H9 (cell line): Measurements from ENCODE around the gene DBNDD1. TPM values are rescaled to one million over a fixed set of nuclear protein-coding genes. Genes with fewer than 3 reads are reported as not detected.

Experiments
- DNase-seq: peaks from one replicate; pipeline ENCODE4 v3.0.0-alpha.2; 2017
- H2AFZ ChIP-seq: one replicate; pipeline ENCODE4 v1.6.1; 2013; ENCODE audit warnings: mild to moderate bottlenecking, low read length, control low read depth, moderate library complexity
- H2AK5ac ChIP-seq: 2 replicates; pipeline ENCODE4 v1.6.1; 2013; ENCODE audit warnings: low read length, control low read depth, mixed read lengths; ENCODE audit not compliant: insufficient read length
- H2BK120ac ChIP-seq: one replicate; pipeline ENCODE4 v1.6.1; 2013; ENCODE audit warnings: low read depth, mild to moderate bottlenecking, low read length, control low read depth, inconsistent platforms; ENCODE audit not compliant: poor library complexity, severe bottlenecking
- H2BK12ac ChIP-seq: 2 replicates; pipeline ENCODE4 v1.6.1; 2013; ENCODE audit warnings: low read length, control low read depth, mixed read lengths, low read depth; ENCODE audit not compliant: insufficient read length
- H2BK15ac ChIP-seq: 2 replicates; pipeline ENCODE4 v1.6.1; 2013; ENCODE audit warnings: low read depth, low read length, control low read depth
- H2BK20ac ChIP-seq: one replicate; pipeline ENCODE4 v1.6.1; 2013; ENCODE audit warnings: low read depth, mild to moderate bottlenecking, low read length, control low read depth, inconsistent platforms; ENCODE audit not compliant: poor library complexity, severe bottlenecking
- H2BK5ac ChIP-seq: 2 replicates; pipeline ENCODE4 v1.6.1; 2013; ENCODE audit warnings: low read length, control low read depth, mixed read lengths; ENCODE audit not compliant: insufficient read length
- H3K14ac ChIP-seq: 2 replicates; pipeline ENCODE4 v1.6.1; 2013; ENCODE audit warnings: low read length, control low read depth; ENCODE audit not compliant: insufficient read depth
- H3K18ac ChIP-seq: 2 replicates; pipeline ENCODE4 v1.6.1; 2013; ENCODE audit warnings: low read depth, mild to moderate bottlenecking, mixed read lengths, low read length, control low read depth; ENCODE audit not compliant: insufficient read length
- H3K23ac ChIP-seq: 2 replicates; pipeline ENCODE4 v1.6.1; 2013; ENCODE audit warnings: low read length, control low read depth, mixed read lengths, low read depth; ENCODE audit not compliant: insufficient read length
- H3K23me2 ChIP-seq: 2 replicates; pipeline ENCODE4 v1.6.1; 2013; ENCODE audit warnings: low read depth, mild to moderate bottlenecking, mixed read lengths, low read length, control low read depth; ENCODE audit not compliant: insufficient read length, poor library complexity, severe bottlenecking
- H3K27ac ChIP-seq: 2 replicates; pipeline ENCODE4 v1.5.1; 2013; ENCODE audit warnings: low read length, control low read depth, mixed read lengths, low read depth; ENCODE audit not compliant: insufficient read length
- H3K27me3 ChIP-seq: 2 replicates; pipeline ENCODE4 v1.6.1; 2013; ENCODE audit warnings: low read length, control low read depth, inconsistent platforms; ENCODE audit not compliant: insufficient read depth
- H3K4ac ChIP-seq: 2 replicates; pipeline ENCODE4 v1.6.1; 2013; ENCODE audit warnings: low read depth, mild to moderate bottlenecking, control low read depth, inconsistent platforms, low read length, moderate library complexity
- H3K4me1 ChIP-seq: 2 replicates; pipeline ENCODE4 v1.6.1; 2013; ENCODE audit warnings: low read length, control low read depth, inconsistent platforms; ENCODE audit not compliant: insufficient read depth
- H3K4me2 ChIP-seq: 2 replicates; pipeline ENCODE4 v1.6.1; 2013; ENCODE audit warnings: low read length, control low read depth, mixed read lengths; ENCODE audit not compliant: insufficient read length, insufficient read depth
- H3K56ac ChIP-seq: 2 replicates; pipeline ENCODE4 v1.6.1; 2013; ENCODE audit warnings: low read depth, mild to moderate bottlenecking, mixed read lengths, low read length, control low read depth; ENCODE audit not compliant: insufficient read length
- H3K79me1 ChIP-seq: 2 replicates; pipeline ENCODE4 v1.6.1; 2013; ENCODE audit warnings: low read depth, mild to moderate bottlenecking, moderate library complexity, low read length, control low read depth, inconsistent platforms; ENCODE audit not compliant: insufficient read depth, poor library complexity, severe bottlenecking
- H3K79me2 ChIP-seq: 2 replicates; pipeline ENCODE4 v1.6.1; 2013; ENCODE audit warnings: low read length, control low read depth, inconsistent platforms; ENCODE audit not compliant: insufficient read depth
- H3K9ac ChIP-seq: 2 replicates; pipeline ENCODE4 v1.6.1; 2013; ENCODE audit warnings: low read length, control low read depth, mixed read lengths; ENCODE audit not compliant: insufficient read length; ENCODE audit errors: extremely low read depth
- H3K9me3 ChIP-seq: one replicate; pipeline ENCODE4 v1.6.1; 2013; ENCODE audit warnings: low read depth, low read length, inconsistent platforms; ENCODE audit not compliant: control insufficient read depth
- H3T11ph ChIP-seq: one replicate; pipeline ENCODE4 v1.6.1; 2013; ENCODE audit warnings: mild to moderate bottlenecking, low read length, control low read depth, inconsistent platforms
- H4K20me1 ChIP-seq: one replicate; pipeline ENCODE4 v1.6.1; 2013; ENCODE audit not compliant: control insufficient read depth, insufficient read length, insufficient read depth
- H4K5ac ChIP-seq: 2 replicates; pipeline ENCODE4 v1.6.1; 2013; ENCODE audit warnings: low read depth, mild to moderate bottlenecking, mixed read lengths, low read length, control low read depth; ENCODE audit not compliant: insufficient read length
- H4K8ac ChIP-seq: replicated peaks from 2 replicates; pipeline ENCODE4 v1.6.1; 2013; ENCODE audit warnings: low read length, control low read depth, mixed read lengths, low read depth; ENCODE audit not compliant: insufficient read length
- H4K91ac ChIP-seq: 2 replicates; pipeline ENCODE4 v1.6.1; 2013; ENCODE audit warnings: low read depth, mild to moderate bottlenecking, moderate library complexity, mixed read lengths, low read length, control low read depth; ENCODE audit not compliant: insufficient read length
- H3K27ac Mint-ChIP-seq, 3 experiments: 2 replicates in 2 of 3; 3 replicates in 1 of 3; pipeline ENCODE4 v1.8.0; 2020 to 2021; ENCODE audit warnings: mixed read lengths in 3 of 3, mild to moderate bottlenecking in 1 of 3, moderate library complexity in 1 of 3
- H3K27me3 Mint-ChIP-seq: 2 replicates; pipeline ENCODE4 v1.8.0; 2021; ENCODE audit warnings: low read depth, mild to moderate bottlenecking, moderate library complexity, mixed read lengths
- H3K36me3 Mint-ChIP-seq, 3 experiments: 2 replicates in 2 of 3; 3 replicates in 1 of 3; pipeline ENCODE4 v1.8.0; 2020 to 2021; ENCODE audit warnings: low read depth in 3 of 3, mixed read lengths in 3 of 3; ENCODE audit not compliant: insufficient read depth in 1 of 3
- H3K4me1 Mint-ChIP-seq, 2 experiments: 2 replicates each; pipeline ENCODE4 v1.8.0; 2020; ENCODE audit warnings: mixed read lengths in 2 of 2
- H3K4me3 Mint-ChIP-seq, 2 experiments: 2 replicates in 1 of 2; 3 replicates in 1 of 2; pipeline ENCODE4 v1.8.0; 2020 to 2021; ENCODE audit warnings: mild to moderate bottlenecking in 2 of 2, mixed read lengths in 2 of 2, moderate library complexity in 1 of 2
- H3K9me3 Mint-ChIP-seq, 2 experiments: 2 replicates in 1 of 2; 3 replicates in 1 of 2; pipeline ENCODE4 v1.8.0; 2020; ENCODE audit warnings: mild to moderate bottlenecking in 2 of 2, mixed read lengths in 2 of 2, moderate library complexity in 1 of 2
- CTCF ChIP-seq: fragments of 200-600 bp; sonication (generic); conservative IDR thresholded peaks from 3 replicates; pipeline ENCODE4 v1.8.0; 2021; ENCODE audit warnings: antibody characterized with exemption, mild to moderate bottlenecking
- WGBS: extraction: QIAGEN DNeasy Blood & Tissue Kit; methylation state at CpG from one replicate; pipeline ENCODE4 v1.1.7; 2013; ENCODE audit warnings: missing lambda C conversion rate, low lambda C conversion rate, mixed read lengths; ENCODE audit not compliant: insufficient read length; ENCODE audit errors: extremely low coverage; 5-methylcytosine and 5-hydroxymethylcytosine counted together
- total RNA-seq: library from RNA; stranded (reverse); gene quantifications from 2 replicates; pipeline ENCODE4 v1.2.1, GENCODE V29; 2021

DBNDD1 gene
- total RNA-seq, 1 experiment from 2014 or later: 87.3 TPM

- Histone ChIP-seq H2BK20ac (no peak overlapping the region), H3K18ac (no peak overlapping the region), H2BK15ac (no peak overlapping the region), H3K79me2 (no peaks in the 10 kb centered on the region), H2BK12ac (no peak overlapping the region), H3K27ac (no peak overlapping the region), H3K14ac (no peak overlapping the region), H4K20me1 (no peaks in the 10 kb centered on the region), H3K27me3 (no peaks in the 10 kb centered on the region), H3K56ac (no peak overlapping the region), H3K4me2 (no peak overlapping the region), H3K23ac (no peak overlapping the region), H3K79me1 (no peaks in the 10 kb centered on the region), H3K9ac (no peak overlapping the region), H2BK5ac (no peak overlapping the region), H3T11ph (no peak overlapping the region), H3K4ac (no peak overlapping the region), H2AK5ac (no peak overlapping the region), H2AFZ (no peak overlapping the region), H4K8ac (no peak overlapping the region), H2BK120ac (no peak overlapping the region), H4K91ac (no peak overlapping the region), H4K5ac (no peak overlapping the region), H3K23me2 (no peaks in the 10 kb centered on the region), H3K4me1 (no peaks in the 10 kb centered on the region), H3K9me3 (no peaks in the 10 kb centered on the region)
- no peak overlapping the region for H3K4me3 Mint-ChIP-seq
- no CpG with 5 or more reads among the region's 26 CpGs for WGBS
- peaks cover 2 to 3% of the 10 kb centered on the region in 2 experiments; a peak in 3 of 4 replicates for H3K4me1 Mint-ChIP-seq
- peaks cover 14 to 42% (median 22%) of the 10 kb centered on the region in 3 experiments for H3K36me3 Mint-ChIP-seq
- no peak for DNase-seq
- no peaks in the 10 kb centered on the region; a peak in 1 of 5 replicates for H3K9me3 Mint-ChIP-seq
- H3K27me3 Mint-ChIP-seq: no peaks in the 10 kb centered on the region
- no peak for TF ChIP-seq CTCF
- 0 out of 7 replicates have a peak overlapping the region, but pooled peaks of 1 of the 3 experiments have one; percentile 48 for H3K27ac Mint-ChIP-seq
Measured at GRCh38 chr16:89962754-89963498, 56.3 kb downstream of the DBNDD1 start.
